ENCODE data around the gene GUCA1A.

GUCA1A gene

GRCh38 chr6:42138630-42139619 lies 34.2 kb upstream of the GUCA1A start:
- DNase-seq (ENCODE audit: low spot score) (no peak), ATAC-seq (ENCODE audit: low read depth) (no peak)
- TF ChIP-seq CTCF (IDR thresholded peaks at IDR 0.05; ENCODE audit: poor library complexity, severe bottlenecking): no peak
- Histone ChIP-seq H3K27ac (ENCODE audit: poor library complexity, severe bottlenecking) (peak overlapping the region; percentile 87), H3K9me3 (ENCODE audit: severe bottlenecking) (no peaks in the 10 kb centered on the region), H3K36me3 (ENCODE audit: low read depth) (peaks cover 34% of the 10 kb centered on the region), H3K27me3 (ENCODE audit: insufficient read depth, poor library complexity, severe bottlenecking) (no peaks in the 10 kb centered on the region), H3K4me1 (ENCODE audit: insufficient read depth, poor library complexity, severe bottlenecking) (peaks cover 46% of the 10 kb centered on the region), H3K4me3 (ENCODE audit: severe bottlenecking) (no peak overlapping the region)

- ATAC-seq (ENCODE audit: low read depth) (peak; percentile 68), DNase-seq (ENCODE audit: low spot score) (peak; percentile 80)
- Histone ChIP-seq H3K9me3 (ENCODE audit: severe bottlenecking) (no peaks in the 10 kb centered on the region), H3K36me3 (ENCODE audit: low read depth) (peaks cover 27% of the 10 kb centered on the region), H3K27me3 (ENCODE audit: insufficient read depth, poor library complexity, severe bottlenecking) (no peaks in the 10 kb centered on the region), H3K27ac (ENCODE audit: poor library complexity, severe bottlenecking) (peak overlapping the region; percentile 87), H3K4me1 (ENCODE audit: insufficient read depth, poor library complexity, severe bottlenecking) (peaks cover 46% of the 10 kb centered on the region), H3K4me3 (ENCODE audit: severe bottlenecking) (no peak overlapping the region)
- no peak for TF ChIP-seq CTCF (IDR thresholded peaks at IDR 0.05; ENCODE audit: poor library complexity, severe bottlenecking)
Measured at GRCh38 chr6:42140032-42140431, 33.1 kb upstream of the GUCA1A start.

- Histone ChIP-seq H3K4me1 (ENCODE audit: insufficient read depth, poor library complexity, severe bottlenecking) (peaks cover 46% of the 10 kb centered on the region), H3K4me3 (ENCODE audit: severe bottlenecking) (peak overlapping the region; percentile 89), H3K27ac (ENCODE audit: poor library complexity, severe bottlenecking) (peak overlapping the region; percentile 87), H3K36me3 (ENCODE audit: low read depth) (peaks cover 17% of the 10 kb centered on the region), H3K27me3 (ENCODE audit: insufficient read depth, poor library complexity, severe bottlenecking) (no peaks in the 10 kb centered on the region), H3K9me3 (ENCODE audit: severe bottlenecking) (no peaks in the 10 kb centered on the region)
- DNase-seq (ENCODE audit: low spot score): no peak
- ATAC-seq (ENCODE audit: low read depth): no peak
- TF ChIP-seq CTCF (IDR thresholded peaks at IDR 0.05; ENCODE audit: poor library complexity, severe bottlenecking): no peak
Measured at GRCh38 chr6:42140756-42141602, 32.2 kb upstream of the GUCA1A start.

- ATAC-seq (ENCODE audit: low read depth): no peak
- no peak for TF ChIP-seq CTCF (IDR thresholded peaks at IDR 0.05; ENCODE audit: poor library complexity, severe bottlenecking)
- Histone ChIP-seq H3K9me3 (ENCODE audit: severe bottlenecking) (no peaks in the 10 kb centered on the region), H3K27ac (ENCODE audit: poor library complexity, severe bottlenecking) (peak overlapping the region; percentile 87), H3K36me3 (ENCODE audit: low read depth) (peaks cover 12% of the 10 kb centered on the region; the same call in 1 of the 2 replicates), H3K4me3 (ENCODE audit: severe bottlenecking) (peak overlapping the region; percentile 89), H3K4me1 (ENCODE audit: insufficient read depth, poor library complexity, severe bottlenecking) (peaks cover 42% of the 10 kb centered on the region), H3K27me3 (ENCODE audit: insufficient read depth, poor library complexity, severe bottlenecking) (no peaks in the 10 kb centered on the region)
- DNase-seq (ENCODE audit: low spot score): no peak
Measured at GRCh38 chr6:42141603-42142117, 31.5 kb upstream of the GUCA1A start.
